ENCODE data around the gene MAPK8IP3.
"Not testable (repeated sequence)": the region's sequence is repeated elsewhere in the genome, so short reads cannot be mapped to it uniquely, and the experiment has no call there.

Gene MAPK8IP3

GRCh38 chr16:1706386-1707192, 594 bp downstream of the MAPK8IP3 start:
- H3K4me1 ChIP-seq (ENCODE audit: control insufficient read depth, insufficient read depth, low read length), result peaks cover 26% of the 10 kb centered on the region
- no peaks in the 10 kb centered on the region for H3K9me3 ChIP-seq (ENCODE audit: control insufficient read depth, low read length)
- peak overlapping the region; percentile 80 for H3K9ac ChIP-seq (ENCODE audit: low read length)
- H3K36me3 ChIP-seq (ENCODE audit: control insufficient read depth, insufficient read depth, low read length), result no peaks in the 10 kb centered on the region
- peak overlapping the region; percentile 64 for H3K4me3 ChIP-seq (ENCODE audit: low read length)
- H3K27me3 ChIP-seq (ENCODE audit: control insufficient read depth, insufficient read depth, low read length), result no peaks in the 10 kb centered on the region

- Histone ChIP-seq H3K4me3 (ENCODE audit: low read length) (peak overlapping the region; percentile 42), H3K9ac (ENCODE audit: low read length) (peak overlapping the region; percentile 63), H3K27me3 (ENCODE audit: control insufficient read depth, insufficient read depth, low read length) (no peaks in the 10 kb centered on the region), H3K36me3 (ENCODE audit: control insufficient read depth, insufficient read depth, low read length) (no peaks in the 10 kb centered on the region), H3K4me1 (ENCODE audit: control insufficient read depth, insufficient read depth, low read length) (peaks cover 26% of the 10 kb centered on the region), H3K9me3 (ENCODE audit: control insufficient read depth, low read length) (no peaks in the 10 kb centered on the region)
Measured at GRCh38 chr16:1707193-1707790, 1.3 kb downstream of the MAPK8IP3 start.

- H3K9ac ChIP-seq (ENCODE audit: low read length), result peak overlapping the region; percentile 63
- H3K9me3 ChIP-seq (ENCODE audit: control insufficient read depth, low read length), result no peaks in the 10 kb centered on the region
- H3K4me3 ChIP-seq (ENCODE audit: low read length), result no peak overlapping the region
- no peaks in the 10 kb centered on the region for H3K36me3 ChIP-seq (ENCODE audit: control insufficient read depth, insufficient read depth, low read length)
- H3K4me1 ChIP-seq (ENCODE audit: control insufficient read depth, insufficient read depth, low read length), result peaks cover 26% of the 10 kb centered on the region
- H3K27me3 ChIP-seq (ENCODE audit: control insufficient read depth, insufficient read depth, low read length), result no peaks in the 10 kb centered on the region
Measured at GRCh38 chr16:1708083-1708767, 2.2 kb downstream of the MAPK8IP3 start.

- Histone ChIP-seq H3K9me3 (ENCODE audit: control insufficient read depth, low read length) (no peaks in the 10 kb centered on the region), H3K4me1 (ENCODE audit: control insufficient read depth, insufficient read depth, low read length) (peaks cover 26% of the 10 kb centered on the region), H3K4me3 (ENCODE audit: low read length) (no peak overlapping the region), H3K36me3 (ENCODE audit: control insufficient read depth, insufficient read depth, low read length) (no peaks in the 10 kb centered on the region), H3K9ac (ENCODE audit: low read length) (no peak overlapping the region), H3K27me3 (ENCODE audit: control insufficient read depth, insufficient read depth, low read length) (no peaks in the 10 kb centered on the region)
Measured at GRCh38 chr16:1708768-1709180, 2.8 kb downstream of the MAPK8IP3 start.

- H3K36me3 ChIP-seq (ENCODE audit: control insufficient read depth, insufficient read depth, low read length), result no peaks in the 10 kb centered on the region
- no peaks in the 10 kb centered on the region for H3K9me3 ChIP-seq (ENCODE audit: control insufficient read depth, low read length)
- H3K4me1 ChIP-seq (ENCODE audit: control insufficient read depth, insufficient read depth, low read length), result peaks cover 26% of the 10 kb centered on the region
- H3K27me3 ChIP-seq (ENCODE audit: control insufficient read depth, insufficient read depth, low read length), result no peaks in the 10 kb centered on the region
- H3K9ac ChIP-seq (ENCODE audit: low read length), result no peak overlapping the region
- H3K4me3 ChIP-seq (ENCODE audit: low read length), result no peak overlapping the region
Measured at GRCh38 chr16:1709356-1709755, 3.4 kb downstream of the MAPK8IP3 start.

GRCh38 chr16:1710811-1711507, 5.0 kb downstream of the MAPK8IP3 start:
- Histone ChIP-seq H3K27me3 (ENCODE audit: control insufficient read depth, insufficient read depth, low read length) (no peaks in the 10 kb centered on the region), H3K9me3 (ENCODE audit: control insufficient read depth, low read length) (no peaks in the 10 kb centered on the region), H3K4me1 (ENCODE audit: control insufficient read depth, insufficient read depth, low read length) (peaks cover 22% of the 10 kb centered on the region), H3K9ac (ENCODE audit: low read length) (no peak overlapping the region), H3K36me3 (ENCODE audit: control insufficient read depth, insufficient read depth, low read length) (no peaks in the 10 kb centered on the region), H3K4me3 (ENCODE audit: low read length) (no peak overlapping the region)

GRCh38 chr16:1712791-1713261, 6.8 kb downstream of the MAPK8IP3 start:
- Histone ChIP-seq H3K36me3 (ENCODE audit: control insufficient read depth, insufficient read depth, low read length) (no peaks in the 10 kb centered on the region), H3K9me3 (ENCODE audit: control insufficient read depth, low read length) (no peaks in the 10 kb centered on the region), H3K9ac (ENCODE audit: low read length) (no peak overlapping the region), H3K4me3 (ENCODE audit: low read length) (no peak overlapping the region), H3K4me1 (ENCODE audit: control insufficient read depth, insufficient read depth, low read length) (peaks cover 12% of the 10 kb centered on the region), H3K27me3 (ENCODE audit: control insufficient read depth, insufficient read depth, low read length) (no peaks in the 10 kb centered on the region)

- Histone ChIP-seq H3K9ac (ENCODE audit: low read length) (no peak overlapping the region), H3K27me3 (ENCODE audit: control insufficient read depth, insufficient read depth, low read length) (no peaks in the 10 kb centered on the region), H3K4me3 (ENCODE audit: low read length) (no peak overlapping the region), H3K9me3 (ENCODE audit: control insufficient read depth, low read length) (no peaks in the 10 kb centered on the region), H3K36me3 (ENCODE audit: control insufficient read depth, insufficient read depth, low read length) (no peaks in the 10 kb centered on the region), H3K4me1 (ENCODE audit: control insufficient read depth, insufficient read depth, low read length) (peaks cover 7% of the 10 kb centered on the region)
Measured at GRCh38 chr16:1713331-1713730, 7.3 kb downstream of the MAPK8IP3 start.

GRCh38 chr16:1713933-1714332, 7.9 kb downstream of the MAPK8IP3 start:
- no peaks in the 10 kb centered on the region for H3K36me3 ChIP-seq (ENCODE audit: control insufficient read depth, insufficient read depth, low read length)
- no peaks in the 10 kb centered on the region for H3K27me3 ChIP-seq (ENCODE audit: control insufficient read depth, insufficient read depth, low read length)
- no peaks in the 10 kb centered on the region for H3K9me3 ChIP-seq (ENCODE audit: control insufficient read depth, low read length)
- H3K9ac ChIP-seq (ENCODE audit: low read length), result no peak overlapping the region
- H3K4me1 ChIP-seq (ENCODE audit: control insufficient read depth, insufficient read depth, low read length), result peaks cover 1% of the 10 kb centered on the region
- no peak overlapping the region for H3K4me3 ChIP-seq (ENCODE audit: low read length)

- H3K9ac ChIP-seq (ENCODE audit: low read length), result no peak overlapping the region
- H3K36me3 ChIP-seq (ENCODE audit: control insufficient read depth, insufficient read depth, low read length), result no peaks in the 10 kb centered on the region
- H3K27me3 ChIP-seq (ENCODE audit: control insufficient read depth, insufficient read depth, low read length), result no peaks in the 10 kb centered on the region
- H3K4me1 ChIP-seq (ENCODE audit: control insufficient read depth, insufficient read depth, low read length), result no peaks in the 10 kb centered on the region
- no peak overlapping the region for H3K4me3 ChIP-seq (ENCODE audit: low read length)
- H3K9me3 ChIP-seq (ENCODE audit: control insufficient read depth, low read length), result no peaks in the 10 kb centered on the region
Measured at GRCh38 chr16:1715220-1715619, 9.2 kb downstream of the MAPK8IP3 start.

- H3K27me3 ChIP-seq (ENCODE audit: control insufficient read depth, insufficient read depth, low read length), result not testable (repeated sequence)
- H3K4me1 ChIP-seq (ENCODE audit: control insufficient read depth, insufficient read depth, low read length), result peaks cover 17% of the 10 kb centered on the region
Measured at GRCh38 chr16:1718236-1718635, 12.2 kb downstream of the MAPK8IP3 start.

More at GRCh38 chr16:1718236-1718635, 12.2 kb downstream of the MAPK8IP3 start:
- not testable (repeated sequence) for H3K9ac ChIP-seq (ENCODE audit: low read length); H3K36me3 ChIP-seq (ENCODE audit: control insufficient read depth, insufficient read depth, low read length); H3K9me3 ChIP-seq (ENCODE audit: control insufficient read depth, low read length); H3K4me3 ChIP-seq (ENCODE audit: low read length)
